HG03280 (cell line): ENCODE results near the gene HBP1.
"Not testable (repeated sequence)": the region's sequence is repeated elsewhere in the genome, so short reads cannot be mapped to it uniquely, and the experiment has no call there.

ENCODE experiments used
- ATAC-seq: cut with Tn5 transposase; IDR thresholded peaks from one replicate; pipeline ENCODE4 v1.9.1; 2021; ENCODE audit warnings: mild to moderate bottlenecking, moderate library complexity; ENCODE audit not compliant: unreplicated experiment

HBP1 gene

DNA sequence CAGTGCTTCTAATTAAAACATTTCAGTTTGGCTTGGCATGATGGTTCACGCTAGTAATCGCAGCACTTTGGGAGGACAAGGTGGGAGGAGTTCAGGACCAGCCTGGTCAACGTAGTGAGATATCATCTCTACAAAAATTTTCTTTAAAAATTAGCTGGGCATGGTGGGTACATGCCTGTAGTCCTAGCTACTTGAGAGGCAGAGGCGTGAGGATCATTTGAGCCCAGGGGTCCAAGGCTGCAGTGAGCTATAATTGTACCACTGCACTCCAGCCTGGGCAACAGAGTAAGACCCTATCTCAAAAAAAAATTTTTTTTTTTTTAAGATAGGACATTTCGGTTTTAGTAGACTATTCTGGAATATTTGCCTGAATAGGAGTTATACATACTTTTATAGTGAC is 12.4 kb downstream of the HBP1 start:
- ATAC-seq: no peak

DNA sequence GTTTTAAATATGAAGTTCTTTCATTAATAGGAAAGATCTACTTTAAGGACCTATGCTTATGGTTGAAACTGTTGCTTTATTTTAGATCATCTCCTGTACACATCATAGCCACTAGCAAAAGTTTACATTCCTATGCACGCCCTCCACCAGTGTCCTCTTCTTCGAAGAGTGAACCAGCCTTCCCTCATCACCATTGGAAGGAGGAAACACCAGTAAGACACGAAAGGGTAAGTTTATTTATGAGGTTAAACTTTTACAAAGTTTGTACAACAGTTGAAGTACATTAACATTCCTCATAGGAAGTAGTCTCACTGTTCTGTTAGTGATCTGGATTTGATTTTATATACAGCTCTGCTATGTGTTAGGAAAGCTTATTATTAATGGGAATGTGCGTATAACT is 16.9 kb downstream of the HBP1 start:
- no peak for ATAC-seq

DNA sequence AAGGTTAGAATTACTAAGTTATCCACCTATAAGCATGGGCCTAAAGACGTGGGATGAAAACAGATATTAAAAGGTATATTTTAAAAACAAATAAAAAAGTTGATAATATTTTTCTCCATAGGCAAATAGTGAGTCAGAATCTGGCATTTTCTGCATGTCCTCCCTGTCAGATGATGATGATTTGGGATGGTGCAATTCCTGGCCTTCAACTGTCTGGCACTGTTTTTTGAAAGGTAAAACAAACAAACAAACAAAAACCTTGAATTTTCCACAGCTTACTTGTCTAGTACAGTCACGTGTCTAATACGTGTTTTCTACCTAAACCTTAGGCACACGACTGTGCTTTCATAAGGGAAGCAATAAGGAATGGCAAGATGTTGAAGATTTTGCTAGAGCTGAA is 17.4 kb downstream of the HBP1 start:
- no peak for ATAC-seq

DNA sequence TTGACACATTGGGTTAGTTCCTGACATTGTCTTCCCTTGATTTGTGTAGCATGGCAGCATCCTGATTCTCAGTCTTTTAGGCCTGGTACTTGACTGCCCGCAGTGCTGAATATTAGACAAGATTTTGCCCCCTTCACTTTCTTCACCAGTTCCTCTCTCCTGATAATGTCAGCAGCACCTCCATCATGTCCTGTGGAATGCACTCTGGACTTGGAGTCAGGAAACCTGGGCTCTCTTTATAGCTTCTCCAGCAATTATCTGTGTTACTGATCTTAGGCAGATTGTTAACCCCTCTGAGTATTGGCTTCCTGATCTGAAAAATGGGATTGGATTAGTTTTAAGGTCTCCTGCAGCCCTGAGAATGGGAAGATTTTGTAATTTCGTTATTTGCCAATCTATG is 19.0 kb downstream of the HBP1 start:
- no peak for ATAC-seq

DNA sequence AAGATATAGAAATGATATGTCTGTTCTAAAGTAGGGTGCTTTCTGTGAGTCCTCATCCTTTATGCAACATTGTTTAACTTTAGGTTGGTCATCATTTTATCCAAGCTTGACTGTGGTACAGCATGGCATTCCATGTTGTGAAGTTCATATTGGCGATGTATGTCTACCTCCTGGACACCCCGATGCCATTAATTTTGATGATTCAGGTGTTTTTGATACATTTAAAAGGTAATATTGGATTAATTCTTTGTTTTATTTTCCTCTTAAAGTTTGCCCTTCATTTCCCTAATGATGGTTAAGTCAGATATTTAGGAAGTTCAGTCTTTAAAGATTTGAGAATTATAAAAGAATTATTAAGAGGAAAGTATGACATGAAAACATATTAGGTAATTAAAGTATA is 21.3 kb downstream of the HBP1 start:
- no peak for ATAC-seq

DNA sequence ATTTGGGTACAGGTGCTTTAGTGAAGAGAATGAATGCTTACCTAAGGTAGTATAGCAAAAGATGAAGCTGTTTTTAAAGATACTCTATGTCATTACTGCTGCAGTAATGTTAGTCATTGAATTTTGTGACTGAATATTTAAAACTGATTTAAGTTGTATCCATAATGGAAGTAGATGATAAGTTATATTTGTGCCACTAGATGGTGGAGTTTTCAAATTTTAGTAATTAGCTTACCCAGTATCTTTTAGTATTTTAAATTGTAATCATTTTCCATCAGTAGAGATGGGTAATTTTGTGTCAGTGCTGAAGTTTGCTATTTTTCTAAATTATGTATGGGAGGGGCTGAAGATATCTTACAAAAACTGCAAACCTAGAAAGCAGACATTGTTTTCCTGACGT is 25.2 kb downstream of the HBP1 start:
- no peak for ATAC-seq

DNA sequence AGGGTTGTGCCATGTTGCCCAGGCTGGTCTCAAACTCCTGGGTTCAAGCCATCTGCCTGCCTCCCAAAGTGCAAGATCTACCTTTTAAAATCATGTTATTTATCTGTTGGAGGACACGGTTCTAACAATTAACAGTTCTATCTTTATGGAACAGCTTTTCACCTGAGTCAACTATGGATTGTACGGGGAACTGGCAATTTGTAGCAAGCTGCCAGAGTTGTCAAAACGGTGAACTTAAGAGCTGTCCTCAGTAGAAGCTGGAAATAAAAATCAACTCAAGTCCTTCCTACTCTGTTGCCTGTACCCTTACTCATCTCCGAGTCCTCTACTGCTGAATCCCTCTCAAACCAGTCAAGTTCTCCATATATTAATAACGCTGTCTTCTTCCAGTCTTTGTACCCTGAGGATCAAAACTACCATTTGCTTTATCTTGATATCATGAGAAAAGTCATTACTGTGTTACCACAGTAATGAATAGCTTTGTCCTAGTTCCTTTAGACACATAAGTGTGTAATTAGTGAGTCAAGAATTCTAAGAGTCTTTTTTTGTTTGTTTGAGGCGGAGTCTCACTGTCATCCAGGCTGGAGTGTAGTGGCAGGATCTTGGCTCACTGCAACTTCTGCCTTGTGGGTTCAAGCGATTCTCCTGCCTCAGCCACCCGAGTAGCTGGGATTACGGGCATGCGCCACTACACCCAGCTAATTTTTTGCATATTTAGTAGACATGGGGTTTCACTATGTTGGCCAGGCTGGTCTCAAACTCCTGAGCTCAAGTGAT is 28.2 kb downstream of the HBP1 start:
- no peak for ATAC-seq

DNA sequence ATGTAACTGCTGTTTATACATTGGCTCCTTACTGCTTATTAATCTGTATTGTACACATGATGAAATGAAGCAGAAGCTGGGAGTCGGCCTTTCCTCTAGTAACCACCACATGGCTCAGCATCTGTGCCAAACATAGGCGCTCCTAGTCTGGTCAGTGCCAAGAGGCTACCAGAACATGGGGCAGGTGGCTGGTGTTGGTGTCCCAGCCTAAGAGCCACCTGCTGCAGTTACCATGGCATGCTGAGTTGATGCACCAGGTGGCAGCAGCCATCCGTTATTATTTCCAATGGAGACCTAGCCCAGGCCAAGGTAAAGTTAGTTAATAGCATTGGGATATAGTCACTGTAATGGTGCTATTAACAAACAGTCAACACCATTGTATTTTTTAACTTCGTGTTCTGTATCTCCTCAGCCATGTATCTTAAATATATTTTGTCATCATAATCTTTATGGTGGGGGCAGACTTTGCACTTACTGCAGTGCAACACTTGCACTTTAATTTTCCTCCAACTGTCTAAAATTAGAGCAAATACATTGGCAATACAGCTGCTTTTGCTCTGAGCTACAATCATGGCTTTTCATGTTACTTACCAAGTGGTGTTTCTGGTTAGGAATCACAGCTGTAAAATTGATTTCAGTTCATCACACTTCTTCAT is 33.1 kb downstream of the HBP1 start:
- no peak for ATAC-seq

DNA sequence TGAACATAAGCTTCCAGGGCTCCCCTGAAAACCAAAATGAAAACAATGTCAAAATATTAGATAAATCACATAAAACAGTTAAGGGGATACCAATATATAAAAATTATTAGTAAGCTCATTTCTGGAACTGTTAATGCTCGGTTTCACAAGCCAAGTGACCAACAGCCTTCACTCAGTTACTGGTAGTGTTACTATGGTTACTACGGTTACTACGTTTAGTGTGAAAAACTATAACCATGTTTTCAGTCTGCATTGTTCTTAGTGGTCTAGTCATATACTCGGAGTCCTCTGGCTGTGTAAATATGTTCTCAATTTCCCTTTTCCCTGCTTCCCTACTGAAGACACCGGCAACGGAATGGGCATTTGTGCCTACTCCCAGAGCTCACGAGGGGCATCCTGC is 34.8 kb downstream of the HBP1 start:
- ATAC-seq: no peak

DNA sequence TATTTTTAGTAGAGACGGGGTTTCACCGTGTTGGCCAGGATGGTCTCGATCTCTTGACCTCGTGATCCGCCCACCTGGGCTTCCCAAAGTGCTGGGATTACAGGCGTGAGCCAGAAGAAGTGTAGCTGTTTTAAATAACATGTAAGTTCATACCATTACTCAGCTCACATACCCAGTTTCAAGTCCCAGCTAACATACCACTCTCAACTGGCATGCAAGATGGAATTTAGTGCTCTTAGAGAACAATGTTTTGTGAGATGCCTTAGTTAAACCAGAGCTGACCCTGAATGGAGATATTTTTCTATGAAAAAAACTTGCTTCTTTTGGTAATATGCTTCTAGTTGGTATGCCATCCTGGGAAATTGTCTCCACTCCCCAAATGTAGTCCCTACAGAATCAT is 37.3 kb downstream of the HBP1 start:
- no peak for ATAC-seq

DNA sequence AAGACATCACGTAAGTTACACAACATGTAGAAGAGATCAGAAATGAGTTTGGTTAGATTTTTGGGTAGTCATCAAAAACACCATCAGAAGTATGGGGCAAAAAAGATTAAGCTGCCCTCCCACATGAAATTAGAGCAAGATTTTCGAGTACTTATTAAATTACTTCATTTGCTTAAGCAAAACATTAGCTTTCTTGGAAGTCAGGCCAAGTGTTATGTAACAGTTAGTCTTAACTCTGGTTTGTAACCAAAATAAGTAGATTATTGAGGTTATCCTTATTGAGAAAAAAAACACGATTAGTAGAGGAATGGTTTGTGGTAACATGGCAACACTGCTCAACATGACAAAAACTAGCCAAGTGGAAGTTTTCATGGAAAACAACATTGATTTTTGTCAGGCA is 37.9 kb downstream of the HBP1 start:
- ATAC-seq: no peak

DNA sequence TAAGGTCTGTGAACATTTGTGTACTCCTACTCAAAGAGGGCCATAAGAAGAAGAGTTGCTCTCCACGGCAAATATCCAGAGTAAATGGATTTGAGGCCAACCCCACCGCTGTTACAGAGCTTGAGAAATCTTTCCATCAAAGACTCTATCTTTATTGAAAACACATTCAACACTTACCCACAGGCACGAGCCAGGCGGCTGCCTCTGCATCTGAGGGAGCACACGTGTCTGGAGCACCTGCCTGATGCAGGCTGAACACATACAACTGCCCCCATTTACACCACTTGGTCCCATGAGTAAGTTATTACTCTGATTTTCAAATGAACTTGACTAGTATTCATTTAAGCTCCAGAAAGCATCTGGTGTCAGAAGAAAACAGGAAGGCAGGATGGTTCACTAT is 38.7 kb downstream of the HBP1 start:
- ATAC-seq: no peak

DNA sequence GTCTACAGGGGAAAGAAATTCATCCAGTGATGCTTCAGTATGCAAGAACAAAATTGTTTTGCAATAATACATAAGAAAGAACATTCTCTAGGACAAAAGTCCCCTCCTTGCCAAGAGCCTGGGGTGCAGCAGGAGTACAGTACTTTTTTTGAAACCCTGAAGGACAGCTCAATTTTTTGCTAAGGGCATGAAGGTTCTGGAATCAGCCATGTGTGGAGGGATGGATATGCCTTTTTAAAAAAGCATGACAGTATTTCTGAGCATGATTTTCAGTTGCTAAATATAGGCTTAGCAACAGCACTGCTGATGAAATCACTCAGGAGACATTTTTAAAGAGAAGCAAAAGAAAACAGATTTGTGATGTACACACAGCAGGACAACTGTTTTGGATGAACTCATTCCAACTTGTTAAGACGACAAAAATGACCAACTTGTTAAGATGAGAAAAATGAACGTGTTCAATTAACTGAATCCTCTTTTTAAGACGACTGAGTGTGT is 39.3 kb downstream of the HBP1 start:
- no peak for ATAC-seq

DNA sequence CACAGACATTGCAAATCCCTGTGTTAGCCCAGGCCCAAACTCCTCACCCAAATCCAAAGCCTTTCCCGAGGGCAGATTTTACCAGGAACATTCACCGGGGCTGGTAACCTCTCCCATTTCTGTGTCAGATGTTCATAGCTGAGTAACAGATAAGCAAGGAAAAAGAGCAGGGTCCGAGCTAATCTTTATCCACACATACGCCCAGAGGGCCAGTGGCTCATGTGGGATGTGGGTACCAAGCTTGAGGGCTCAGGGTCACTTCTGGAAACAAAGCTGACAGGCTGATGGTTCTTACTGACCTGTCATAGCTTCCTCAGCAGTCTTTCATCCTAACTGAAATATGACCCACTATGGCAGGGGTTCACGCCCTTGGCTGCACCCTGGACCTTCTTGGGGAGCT is 39.8 kb downstream of the HBP1 start:
- no peak for ATAC-seq

DNA sequence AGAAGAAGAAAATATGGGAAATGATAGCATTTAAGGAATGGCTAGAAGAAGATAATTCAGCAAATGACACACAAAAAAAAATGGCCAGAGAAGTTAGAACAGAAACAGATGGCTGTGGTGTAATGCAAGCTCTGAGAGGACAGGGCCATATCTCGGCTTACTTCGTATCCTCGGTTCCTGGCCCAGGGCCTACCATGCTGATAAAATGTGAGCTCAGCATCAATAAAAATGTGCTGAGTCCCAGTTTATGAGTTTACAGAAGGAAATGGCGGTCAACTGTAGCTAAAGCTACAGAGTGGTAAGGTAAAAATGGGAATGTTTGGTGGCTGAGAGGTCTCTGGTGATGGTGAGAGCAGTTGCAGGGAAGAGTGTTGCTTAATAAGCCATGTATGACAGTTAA is 40.8 kb downstream of the HBP1 start:
- no peak for ATAC-seq

DNA sequence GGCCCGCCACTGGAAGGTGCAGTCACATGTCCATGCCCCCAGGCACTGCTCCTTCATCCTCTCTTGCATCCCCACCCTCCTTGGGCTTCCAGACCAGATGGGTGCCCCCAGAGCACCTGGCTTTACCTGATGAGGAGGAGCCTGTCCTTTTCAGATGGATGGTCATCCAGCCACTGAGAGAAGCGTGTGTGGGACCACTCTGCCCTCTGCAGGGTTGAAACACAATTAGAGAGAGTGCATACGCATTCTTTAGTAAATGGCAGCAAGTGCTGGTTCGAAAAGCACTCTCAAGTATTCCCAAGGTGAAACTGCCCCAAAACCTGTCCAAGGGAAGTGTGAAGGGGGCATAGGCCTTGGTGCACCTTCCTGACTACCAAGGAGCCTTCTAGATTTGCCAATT is 41.6 kb downstream of the HBP1 start:
- ATAC-seq: no peak

DNA sequence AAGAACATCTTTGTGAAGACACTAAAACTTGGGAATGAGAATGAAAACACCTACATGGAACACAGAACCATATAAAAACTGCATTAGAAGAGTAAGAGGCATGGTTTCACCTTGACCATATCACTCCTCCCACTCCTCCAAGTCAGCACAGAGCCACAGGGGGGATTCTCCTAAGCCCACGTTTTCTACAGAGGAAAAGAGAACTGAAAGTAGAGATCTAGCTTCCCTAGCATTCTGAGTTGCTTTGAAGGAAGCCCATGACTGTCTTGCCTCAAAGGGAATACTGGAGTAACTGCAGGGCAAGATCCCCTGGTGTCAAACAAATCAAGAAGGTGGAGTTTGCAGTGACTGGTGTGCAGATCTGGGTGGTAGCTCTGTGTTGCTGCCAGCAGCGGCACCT is 43.9 kb downstream of the HBP1 start:
- ATAC-seq: no peak

DNA sequence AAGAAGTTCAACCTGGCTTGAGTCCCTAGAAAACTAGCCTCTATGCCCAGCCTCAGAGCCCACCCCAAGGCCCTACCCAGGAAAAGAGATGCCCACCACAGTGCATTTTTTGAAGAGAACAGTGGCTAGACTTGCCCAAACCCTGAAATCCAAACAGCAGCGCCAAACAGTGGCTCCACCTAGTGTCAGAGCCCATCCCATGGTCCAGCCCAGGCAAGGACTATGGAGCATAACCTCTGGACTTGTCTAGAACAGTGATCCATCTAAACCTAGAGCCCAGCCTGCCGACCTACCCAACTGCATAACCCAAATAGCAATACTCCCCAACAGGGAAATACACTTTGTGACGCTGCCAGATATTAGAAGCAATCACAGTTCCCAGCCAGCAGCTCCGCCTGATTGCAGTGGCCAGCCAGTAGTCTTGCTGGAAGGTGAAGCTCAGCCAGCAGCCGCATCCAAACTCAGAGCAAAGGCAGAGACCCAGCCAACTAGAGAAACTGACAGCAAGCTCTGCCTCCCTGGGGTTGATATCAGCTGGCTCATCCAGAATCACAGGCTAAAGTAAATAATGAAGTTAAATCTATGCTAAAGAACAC is 44.5 kb downstream of the HBP1 start:
- no peak for ATAC-seq

DNA sequence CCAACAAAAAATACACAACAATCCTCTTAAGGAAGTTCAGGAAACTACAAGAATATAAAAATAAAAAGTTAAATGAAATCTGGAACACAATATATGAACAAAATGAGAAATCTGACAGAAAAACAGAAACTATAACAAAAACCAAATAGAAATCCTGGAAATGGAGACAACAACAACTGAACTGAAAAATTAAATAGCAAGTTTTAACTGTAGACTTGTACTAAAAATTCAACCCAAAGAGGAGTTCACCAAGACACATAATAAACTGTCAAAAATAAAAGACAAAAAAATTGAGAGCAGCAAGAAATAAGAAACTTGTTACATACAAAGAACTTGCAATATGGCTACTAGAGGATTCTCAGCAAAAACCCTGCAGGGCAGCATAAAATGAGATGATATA is 45.1 kb downstream of the HBP1 start:
- ATAC-seq: no peak

DNA sequence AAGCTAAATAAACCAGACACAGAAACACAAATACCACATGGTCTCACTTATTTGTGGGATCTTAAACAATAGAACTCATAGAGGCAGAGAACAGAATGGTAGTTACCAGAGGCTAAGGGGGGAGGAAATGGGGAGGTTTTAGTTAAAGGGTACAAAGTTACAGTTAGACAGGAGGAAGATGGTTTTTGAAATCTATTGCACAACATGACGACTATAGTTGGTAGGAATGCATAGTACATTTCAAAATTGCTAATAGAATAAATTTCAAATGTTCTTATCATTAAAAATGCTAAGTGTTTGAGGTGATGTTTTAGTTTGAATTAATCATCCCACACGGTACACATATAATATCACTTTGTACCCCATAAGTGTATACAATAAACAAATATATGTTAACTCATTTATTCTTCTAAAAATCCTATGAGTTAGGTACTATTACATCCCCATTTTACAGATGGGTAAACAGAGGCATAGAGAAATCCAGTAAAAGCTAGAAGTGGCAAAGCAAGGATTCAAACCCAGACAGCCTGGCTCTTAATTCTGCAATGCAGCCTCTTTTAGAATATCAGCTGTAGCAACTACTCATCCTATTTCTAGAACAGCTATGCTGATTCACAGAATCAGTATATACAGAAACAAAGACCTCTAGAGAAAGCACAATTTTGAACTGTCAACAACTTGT is 50.9 kb downstream of the HBP1 start:
- ATAC-seq: no peak

DNA sequence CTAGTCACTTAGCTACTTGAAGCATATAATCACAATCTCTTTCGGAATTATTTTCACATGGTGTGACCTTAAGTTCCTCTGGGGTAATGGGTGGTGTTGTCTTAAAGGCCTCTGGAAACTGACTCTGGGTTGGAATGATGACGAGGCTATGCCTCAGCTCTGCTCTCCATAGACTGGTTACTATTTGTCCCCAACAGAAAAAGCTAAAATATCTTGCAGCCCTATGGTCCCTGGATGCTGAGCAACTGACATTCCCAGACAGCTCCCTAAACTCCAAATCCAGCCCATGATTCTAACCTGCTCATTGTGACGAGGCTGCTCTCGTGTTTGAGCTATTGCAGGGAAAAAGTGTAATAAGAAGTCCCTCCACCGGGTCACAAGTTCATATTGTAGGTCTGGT is 51.6 kb downstream of the HBP1 start:
- no peak for ATAC-seq

DNA sequence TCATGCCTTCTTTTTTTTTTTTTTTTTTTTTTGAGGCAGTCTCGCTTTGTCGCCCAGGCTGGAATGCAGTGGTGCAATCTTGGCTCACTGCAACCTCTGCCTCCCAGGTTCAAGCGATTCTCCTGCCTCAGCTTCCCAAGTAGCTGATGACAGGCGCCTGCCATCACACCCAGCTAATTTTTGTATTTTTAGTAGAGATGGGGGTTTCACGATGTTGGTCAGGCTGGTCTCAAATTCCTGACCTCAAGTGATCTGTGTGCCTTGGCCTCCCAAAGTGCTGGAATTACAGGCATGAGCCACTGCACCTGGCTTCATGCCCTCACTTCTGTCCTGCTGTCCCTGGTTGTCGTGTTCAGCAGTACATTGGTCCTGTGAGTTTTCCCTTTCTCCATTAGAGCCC is 52.0 kb downstream of the HBP1 start:
- not testable (repeated sequence) for ATAC-seq
